ENCODE data around the gene DNAJB1. TPM values are rescaled to one million over a fixed set of nuclear protein-coding genes. Genes with fewer than 3 reads are reported as not detected.

Gene DNAJB1
- total RNA-seq, 1 donor from 2014 or later, result 92.5 TPM

GRCh38 chr19:14476327-14476672 is 41.9 kb downstream of the DNAJB1 start:
- no peak for ATAC-seq
- no peaks in the 10 kb centered on the region for H3K9me3 ChIP-seq
- H3K4me1 ChIP-seq, result peaks cover 42% of the 10 kb centered on the region
- peaks cover 26% of the 10 kb centered on the region for H3K27me3 ChIP-seq (ENCODE audit: low read depth)
- H3K36me3 ChIP-seq, result peaks cover 43% of the 10 kb centered on the region
- no peak for TF ChIP-seq CTCF (IDR thresholded peaks at IDR 0.05)
- DNase-seq, result no peak
- intact Hi-C loops (cut with DNase I), result no loop called here
- no peak overlapping the region for H3K27ac ChIP-seq
- H3K4me3 ChIP-seq, result no peak overlapping the region

- peak; percentile 48 for TF ChIP-seq CTCF (IDR thresholded peaks at IDR 0.05)
- H3K27ac ChIP-seq, result no peak within 1 kb of the TSS
- H3K4me1 ChIP-seq, result peaks cover 42% of the 10 kb centered on the region
- DNase-seq, result no peak
- peaks cover 45% of the 10 kb centered on the region for H3K36me3 ChIP-seq
- intact Hi-C loops (cut with DNase I), result no loop called here
- no peaks in the 10 kb centered on the region for H3K9me3 ChIP-seq
- H3K27me3 ChIP-seq (ENCODE audit: low read depth), result peaks cover 26% of the 10 kb centered on the region
- peak; percentile 11 to 36 for ATAC-seq
- peak within 1 kb of the TSS; percentile 27 for H3K4me3 ChIP-seq
Observed at GRCh38 chr19:14475251-14476073, 42.7 kb downstream of the DNAJB1 start, which contains the start of gene PTGER1. Gene PTGER1 (minus strand): TSS chr19:14475354. CDS start chr19:14474320, 1,034 bp downstream.

- Histone ChIP-seq H3K36me3 (peaks cover 45% of the 10 kb centered on the region), H3K4me3 (peak overlapping the region; percentile 27), H3K9me3 (no peaks in the 10 kb centered on the region), H3K27me3 (ENCODE audit: low read depth) (peaks cover 26% of the 10 kb centered on the region), H3K27ac (no peak overlapping the region), H3K4me1 (peaks cover 42% of the 10 kb centered on the region)
- no peak for TF ChIP-seq CTCF (IDR thresholded peaks at IDR 0.05)
- intact Hi-C loops (cut with DNase I), result no loop called here
- ATAC-seq (no peak), DNase-seq (no peak)
Observed at GRCh38 chr19:14474827-14475226, 43.4 kb downstream of the DNAJB1 start.

- DNase-seq (no peak), ATAC-seq (peak; percentile 2 to 3)
- Histone ChIP-seq H3K27me3 (ENCODE audit: low read depth) (peaks cover 26% of the 10 kb centered on the region), H3K4me1 (peaks cover 42% of the 10 kb centered on the region), H3K27ac (no peak overlapping the region), H3K36me3 (peaks cover 45% of the 10 kb centered on the region), H3K9me3 (no peaks in the 10 kb centered on the region), H3K4me3 (no peak overlapping the region)
- intact Hi-C loops (cut with DNase I), result no loop called here
- no peak for TF ChIP-seq CTCF (IDR thresholded peaks at IDR 0.05)
Observed at GRCh38 chr19:14473978-14474578, 44.1 kb downstream of the DNAJB1 start.

- ATAC-seq (no peak), DNase-seq (no peak)
- no peak overlapping the region for H3K4me3 ChIP-seq
- H3K27me3 ChIP-seq (ENCODE audit: low read depth), result peaks cover 26% of the 10 kb centered on the region
- peaks cover 45% of the 10 kb centered on the region for H3K36me3 ChIP-seq
- intact Hi-C loops (cut with DNase I), result no loop called here
- H3K9me3 ChIP-seq, result no peaks in the 10 kb centered on the region
- no peak overlapping the region for H3K27ac ChIP-seq
- peaks cover 42% of the 10 kb centered on the region for H3K4me1 ChIP-seq
- no peak for TF ChIP-seq CTCF (IDR thresholded peaks at IDR 0.05)
Observed at GRCh38 chr19:14473073-14473977, 44.9 kb downstream of the DNAJB1 start.

Measured in lower lobe of right lung (tissue), 2 donors.